Activated naive CD4-positive, alpha-beta T cell treated with anti-CD3 and anti-CD28 coated beads, Interleukin-2, amount 50 U/mL, for 16 hours (primary cell): ENCODE data around the gene UGT3A2.
"Not testable (repeated sequence)": the region's sequence is repeated elsewhere in the genome, so short reads cannot be mapped to it uniquely, and the experiment has no call there.

ENCODE experiments used
- DNase-seq: peaks from one replicate; pipeline ENCODE4 v3.0.0-alpha.2; 2020

UGT3A2 gene

GRCh38 chr5:36049949-36050348, 16.7 kb downstream of the UGT3A2 start:
- DNase-seq, result no peak

- DNase-seq, result no peak
Observed at GRCh38 chr5:36047384-36048160, 19.1 kb downstream of the UGT3A2 start.

- DNase-seq, result no peak
Observed at GRCh38 chr5:36045895-36046294, 20.8 kb downstream of the UGT3A2 start.

GRCh38 chr5:36041537-36041845, 25.2 kb downstream of the UGT3A2 start:
- no peak for DNase-seq

GRCh38 chr5:36040651-36041536, 25.8 kb downstream of the UGT3A2 start:
- DNase-seq, result no peak

- DNase-seq, result no peak
Observed at GRCh38 chr5:36035696-36036095, 31.0 kb downstream of the UGT3A2 start.

- not testable (repeated sequence) for DNase-seq
Observed at GRCh38 chr5:36034536-36035134, 32.0 kb downstream of the UGT3A2 start.

DNA sequence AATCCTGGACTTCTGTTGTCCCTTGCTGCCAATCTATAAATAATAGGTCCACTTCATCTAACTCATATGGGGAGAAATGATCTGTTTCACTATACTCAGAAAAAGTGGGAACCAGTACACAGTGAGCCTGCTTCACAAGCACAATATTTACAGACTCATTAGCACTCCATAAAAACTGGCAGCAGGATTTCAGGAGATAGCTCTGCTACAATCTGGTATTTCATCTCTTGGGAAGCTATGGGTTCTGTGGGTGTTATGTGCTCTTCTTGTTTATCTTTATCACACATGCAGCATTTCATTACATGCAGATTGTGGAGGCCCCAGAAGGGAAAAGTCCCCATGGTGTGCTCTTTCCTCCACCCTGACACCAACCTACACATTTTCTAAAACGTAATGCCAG, 33.2 kb downstream of the UGT3A2 start:
- no peak for DNase-seq

DNA sequence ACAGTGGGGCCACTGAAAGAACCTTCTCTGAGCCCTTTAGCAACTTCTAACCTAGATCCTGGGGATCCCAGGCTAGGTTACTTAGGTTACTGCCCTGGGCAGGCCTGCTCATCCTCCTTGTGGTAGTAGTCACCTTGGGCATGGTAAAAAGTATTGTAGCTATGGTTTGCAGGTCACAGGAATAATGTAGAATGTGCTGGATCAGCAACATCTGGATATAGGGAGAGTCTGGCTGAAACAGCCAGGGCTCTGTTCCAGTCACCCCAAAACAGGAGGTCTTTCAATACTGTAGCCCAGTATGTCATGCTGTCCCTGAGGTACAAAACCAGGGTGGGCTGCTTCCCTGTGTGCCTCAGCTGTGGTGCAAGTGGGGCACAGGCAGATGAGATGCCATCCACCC, 33.6 kb downstream of the UGT3A2 start:
- no peak for DNase-seq

DNA sequence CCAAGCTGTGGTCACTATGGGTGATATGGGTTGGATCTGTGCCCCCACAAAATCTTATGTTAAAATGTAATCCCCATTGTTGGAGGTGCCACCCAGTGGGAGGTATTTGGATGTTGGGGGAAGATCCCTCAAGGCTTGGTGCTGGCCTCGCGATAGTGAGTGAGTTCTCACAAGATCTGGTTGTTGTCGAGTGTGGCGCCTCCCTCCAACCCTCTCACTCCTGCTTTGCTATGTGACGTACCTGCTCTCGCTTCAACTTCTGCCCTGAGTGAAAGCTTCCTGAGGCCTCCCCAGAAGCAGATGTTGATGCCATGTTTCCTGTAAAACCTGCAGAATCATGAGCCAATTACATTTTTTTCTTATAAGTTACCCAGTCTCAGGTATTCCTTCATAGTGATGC, 35.5 kb downstream of the UGT3A2 start:
- DNase-seq, result no peak

DNA sequence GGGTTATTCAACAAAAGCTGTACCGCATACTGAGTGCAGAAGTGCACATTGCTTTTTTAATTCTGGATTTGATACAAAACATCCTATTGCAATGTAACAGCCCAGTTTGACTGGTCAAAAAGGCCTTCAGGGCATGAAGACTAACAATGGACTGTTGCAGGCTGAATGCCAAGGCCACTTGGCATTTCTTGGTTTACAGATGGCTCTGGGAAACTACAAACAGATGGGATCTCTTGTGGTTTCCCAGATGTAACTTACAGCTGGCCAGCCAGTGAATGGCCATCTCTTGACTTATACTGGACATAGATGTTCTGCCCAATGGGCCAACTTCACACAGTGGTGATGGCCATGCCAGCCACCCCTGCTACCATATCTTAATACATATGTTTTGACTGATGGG, 36.8 kb downstream of the UGT3A2 start:
- DNase-seq, result no peak

GRCh38 chr5:36028816-36029465, 37.7 kb downstream of the UGT3A2 start:
- DNase-seq, result no peak

DNA sequence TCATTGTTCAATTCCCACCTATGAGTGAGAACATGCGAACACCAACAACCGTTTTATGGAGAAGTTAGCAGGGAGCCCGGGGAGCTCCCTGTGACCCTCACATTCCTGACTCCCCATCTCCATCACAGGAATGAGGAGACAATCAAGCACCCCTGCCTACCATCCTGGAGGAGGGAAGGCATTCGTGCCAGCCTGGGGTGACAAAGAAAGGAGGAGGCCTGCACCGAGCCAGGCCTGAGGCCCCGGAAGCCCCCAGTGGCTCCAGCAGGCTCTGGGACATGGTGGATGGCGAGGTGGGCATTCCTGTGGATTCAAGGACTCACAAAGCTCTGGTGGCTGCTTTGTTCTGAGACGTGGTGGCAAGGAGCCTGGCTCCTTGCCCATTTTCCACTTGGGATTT, 39.0 kb downstream of the UGT3A2 start:
- DNase-seq, result no peak

- DNase-seq, result no peak
Observed at GRCh38 chr5:36026706-36027465, 39.8 kb downstream of the UGT3A2 start.

DNA sequence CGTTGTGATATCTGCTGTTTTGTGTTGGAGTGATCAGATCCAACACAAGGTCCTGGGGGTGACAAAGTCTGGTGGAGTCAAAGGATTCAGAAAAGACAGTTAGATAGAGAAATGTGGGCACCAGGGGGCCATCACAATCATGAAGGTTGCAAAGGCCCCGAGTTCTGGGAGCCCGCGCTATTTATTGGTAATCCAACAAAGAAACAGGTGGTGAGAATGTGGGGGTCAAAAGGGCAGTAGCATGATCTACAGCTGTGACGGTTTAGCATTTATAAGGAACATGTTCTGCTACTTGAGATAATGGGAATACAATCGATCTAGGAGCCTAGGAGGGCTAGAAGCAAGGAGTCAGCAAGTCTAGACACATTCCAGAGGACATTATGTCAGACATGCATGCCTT, 44.4 kb downstream of the UGT3A2 start:
- DNase-seq, result not testable (repeated sequence)

GRCh38 chr5:36019584-36019983, 47.1 kb downstream of the UGT3A2 start:
- DNase-seq, result not testable (repeated sequence)

DNA sequence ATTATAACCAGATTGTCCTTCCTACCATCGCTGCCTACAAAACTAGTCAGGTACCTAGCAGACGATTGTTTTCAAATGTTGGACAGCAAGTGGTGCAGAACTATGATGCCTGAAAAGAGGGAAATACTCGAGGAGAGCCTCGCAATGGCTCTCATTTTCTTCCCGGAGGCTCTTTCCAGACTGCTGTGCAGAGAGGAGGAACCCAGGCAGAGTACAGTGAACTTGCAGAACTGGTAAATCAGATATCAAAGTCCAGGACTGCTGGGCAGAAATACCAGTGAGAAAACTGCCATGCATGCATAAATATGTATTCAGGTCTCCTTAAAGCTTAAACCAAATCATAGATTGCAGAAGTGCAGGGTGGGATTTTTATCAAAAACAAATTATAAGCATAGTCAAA, 49.1 kb downstream of the UGT3A2 start:
- DNase-seq, result no peak

DNA sequence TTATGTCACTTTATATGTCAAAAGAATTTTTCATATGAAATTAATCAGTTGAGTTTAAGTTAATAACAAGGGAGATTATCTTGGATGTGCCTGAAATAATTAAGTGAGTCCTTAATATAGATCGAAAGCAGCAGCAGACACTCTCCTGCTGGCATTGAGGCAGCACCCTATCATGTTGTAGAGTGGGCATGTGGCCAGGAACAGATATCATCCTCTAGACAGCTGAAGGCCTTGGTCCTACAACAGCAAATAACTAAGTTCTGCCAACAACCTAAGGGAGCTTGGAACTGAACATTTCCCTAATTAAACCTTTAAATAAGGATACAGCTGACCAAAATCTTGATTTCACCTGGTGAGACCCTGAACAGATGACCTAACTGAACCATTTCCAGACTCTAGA, 49.7 kb downstream of the UGT3A2 start:
- no peak for DNase-seq

DNA sequence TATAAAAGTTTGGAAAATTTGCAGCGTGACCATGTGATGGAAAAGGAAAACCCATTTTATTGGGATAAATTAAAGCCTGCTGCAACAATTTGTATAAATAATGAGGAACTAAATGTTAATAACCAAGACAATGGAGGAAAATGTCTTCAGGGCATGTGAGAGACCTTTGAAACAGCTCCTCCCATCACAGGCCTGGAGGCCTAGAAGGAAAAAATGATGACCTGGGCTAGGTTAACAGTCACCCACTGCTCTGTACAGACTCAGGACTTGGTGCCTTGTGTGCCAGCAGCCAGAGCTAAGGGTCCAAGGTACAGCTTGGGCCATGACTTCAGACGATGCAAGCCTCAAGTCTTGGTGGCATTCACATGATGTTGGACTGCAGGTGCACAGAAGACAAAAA, 53.5 kb downstream of the UGT3A2 start:
- no peak for DNase-seq

- no peak for DNase-seq
Observed at GRCh38 chr5:36009698-36010097, 57.0 kb downstream of the UGT3A2 start.

GRCh38 chr5:36007366-36007765, 59.3 kb downstream of the UGT3A2 start:
- DNase-seq, result no peak

DNA sequence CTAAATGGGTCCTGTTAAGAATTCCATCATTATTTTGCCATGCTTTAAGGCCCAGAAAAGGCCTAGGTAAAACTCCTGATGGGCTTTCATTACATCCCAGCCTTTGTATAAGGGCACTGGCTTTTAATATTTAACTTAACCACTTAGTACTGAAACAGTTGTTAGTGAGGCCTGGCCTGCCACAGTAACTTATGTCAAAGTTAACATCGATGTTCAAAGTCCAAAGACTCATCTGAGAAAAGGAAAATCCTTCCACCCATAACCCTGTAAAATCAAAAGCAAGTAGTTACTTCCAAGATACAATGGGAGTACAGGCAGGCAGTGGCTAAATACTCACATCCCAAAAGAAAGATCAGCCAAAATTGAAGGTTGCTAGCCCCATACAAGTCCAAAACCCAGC, 60.5 kb downstream of the UGT3A2 start:
- no peak for DNase-seq

- no peak for DNase-seq
Observed at GRCh38 chr5:36001032-36001431, 65.7 kb downstream of the UGT3A2 start.
